Limb (tissue), 2 donors: Measurements from ENCODE around the gene NDUFA11.

ENCODE experiments used
- DNase-seq, 2 donors: peaks; one replicate each; pipeline ENCODE4 v3.0.0-alpha.2; 2016; ENCODE audit errors: extremely low spot score in 2 of 2

NDUFA11 gene

DNA sequence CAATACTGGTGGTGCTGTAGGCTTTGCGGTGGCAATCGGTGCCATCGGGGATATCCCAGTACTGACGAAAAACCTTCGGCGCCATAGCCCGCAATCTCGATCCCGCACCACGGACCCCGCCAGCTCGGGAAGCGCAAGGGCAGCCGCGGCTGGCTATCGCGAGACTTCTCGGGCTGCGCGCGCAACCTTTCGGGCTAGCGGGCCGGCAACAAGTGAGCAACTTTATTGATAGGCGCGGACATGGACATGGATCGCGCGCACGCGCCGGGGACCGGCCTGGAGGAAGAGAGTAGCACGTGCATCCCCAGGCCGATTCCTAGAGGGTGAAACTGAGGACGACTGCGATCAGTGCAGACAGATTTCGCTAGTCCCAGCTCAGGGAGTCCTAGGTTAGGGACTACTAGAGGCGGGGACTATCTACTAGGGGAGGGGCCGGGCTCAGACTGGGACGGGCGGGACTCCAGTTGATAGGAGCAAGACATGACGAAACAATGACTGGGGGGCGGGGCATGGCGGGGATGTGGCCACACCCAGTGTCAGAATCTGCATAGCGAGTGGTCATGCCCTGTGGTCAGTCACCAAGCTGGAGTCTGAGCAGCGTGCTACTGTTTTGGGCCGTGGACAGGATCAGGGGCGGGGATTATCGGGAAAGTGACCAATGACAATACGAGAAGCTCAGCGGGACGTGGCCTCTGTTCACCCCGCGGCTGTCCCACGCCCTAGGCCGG is at the start of gene NDUFA11:
Gene NDUFA11, minus strand, starts transcription at position 167 of the 728 bp plus-strand sequence. Its CDS starts 82 bp downstream, at position 85.
- peak; percentile 95 to 98 for DNase-seq

DNA sequence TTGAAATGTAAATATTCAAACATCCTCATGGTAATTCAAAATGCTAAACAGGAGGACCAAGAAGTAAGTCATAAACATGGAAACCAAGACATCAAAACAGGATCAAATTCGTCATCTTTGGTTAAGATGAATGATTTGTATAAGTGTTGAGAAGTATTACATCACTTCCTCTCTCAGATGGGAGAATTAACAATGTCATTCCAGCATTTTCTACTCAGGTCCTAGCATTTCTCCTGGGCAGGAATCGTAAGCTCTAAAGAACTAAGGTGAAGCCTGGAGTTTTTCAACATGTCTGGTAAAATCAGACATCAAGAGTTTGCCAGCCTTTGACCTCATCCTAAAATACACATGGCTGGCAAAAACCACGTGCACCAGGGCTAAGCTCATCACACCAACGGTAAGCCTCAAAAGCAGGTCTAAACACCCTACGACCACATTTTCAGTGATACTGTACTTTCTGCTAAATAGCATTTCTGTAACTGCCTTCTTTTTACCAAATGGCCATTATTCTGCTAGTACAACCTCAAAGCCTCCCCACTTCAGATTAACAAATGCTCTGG is 49.5 kb upstream of the NDUFA11 start:
- DNase-seq, result no peak

DNA sequence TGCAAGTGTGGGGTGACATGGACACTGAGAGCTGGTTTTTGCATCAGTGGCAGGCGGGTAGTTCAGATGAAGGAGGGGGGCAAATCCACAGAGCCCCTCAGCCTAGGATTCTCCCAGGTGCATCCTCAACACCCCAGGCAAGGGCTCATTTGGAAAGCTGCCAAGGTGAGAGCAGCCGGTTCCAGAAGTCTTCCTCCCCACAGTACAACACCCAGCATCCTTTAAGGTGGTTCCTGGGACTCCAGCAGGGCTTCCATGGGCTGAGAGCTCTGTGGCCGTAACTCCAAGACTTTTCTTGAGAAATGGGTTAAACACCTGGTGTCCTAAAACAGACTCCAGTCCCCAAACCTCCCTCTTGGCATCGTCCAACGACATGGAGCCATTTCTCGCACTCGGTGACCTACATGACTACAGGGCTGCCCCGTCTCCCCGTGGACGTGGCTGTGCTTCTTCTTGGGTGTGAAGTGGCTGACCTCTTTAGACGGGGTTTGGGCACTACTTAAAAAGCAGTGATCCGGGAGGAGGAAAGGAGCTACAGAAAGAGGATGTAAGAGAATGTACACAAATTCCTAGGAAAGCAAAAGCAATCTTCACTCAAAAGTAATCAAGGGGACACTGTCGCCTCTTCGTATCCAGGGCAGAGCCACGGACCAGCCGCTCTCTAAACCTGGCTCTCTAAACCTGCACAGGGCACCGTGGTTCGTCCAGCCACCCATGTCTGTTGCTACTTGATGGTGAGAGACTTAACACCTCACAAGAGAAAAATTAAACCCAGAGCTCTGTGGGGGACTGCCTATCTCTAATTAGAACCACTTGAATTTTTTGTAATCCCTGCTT is 48.8 kb upstream of the NDUFA11 start:
- DNase-seq, result no peak

DNA sequence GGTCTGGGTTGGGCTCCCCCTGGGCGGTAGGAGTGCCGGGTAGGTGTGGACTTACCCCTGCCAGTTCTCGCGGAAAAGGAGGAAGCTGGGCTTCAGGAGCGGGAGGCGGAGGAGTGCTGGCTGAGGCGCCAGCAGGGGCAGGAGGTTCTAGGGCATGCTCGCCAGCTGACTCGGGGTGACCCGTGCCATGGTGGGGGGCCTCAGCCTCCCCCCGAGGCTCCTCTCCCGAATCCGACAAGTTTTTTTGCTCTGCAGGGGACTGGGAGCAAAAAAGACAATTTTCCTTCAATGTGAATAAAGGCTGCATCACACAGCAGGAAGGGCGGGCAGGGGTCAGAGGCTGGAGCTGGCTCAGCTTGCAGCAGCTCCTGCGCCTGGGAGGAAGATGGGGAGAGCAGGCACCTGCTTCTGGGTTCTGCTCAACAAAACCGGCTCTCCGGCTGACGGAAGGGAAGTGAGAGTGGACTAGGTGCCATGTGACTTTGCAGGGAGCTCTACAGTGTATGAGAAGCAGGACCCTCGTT is 47.8 kb upstream of the NDUFA11 start:
- DNase-seq, result no peak

DNA sequence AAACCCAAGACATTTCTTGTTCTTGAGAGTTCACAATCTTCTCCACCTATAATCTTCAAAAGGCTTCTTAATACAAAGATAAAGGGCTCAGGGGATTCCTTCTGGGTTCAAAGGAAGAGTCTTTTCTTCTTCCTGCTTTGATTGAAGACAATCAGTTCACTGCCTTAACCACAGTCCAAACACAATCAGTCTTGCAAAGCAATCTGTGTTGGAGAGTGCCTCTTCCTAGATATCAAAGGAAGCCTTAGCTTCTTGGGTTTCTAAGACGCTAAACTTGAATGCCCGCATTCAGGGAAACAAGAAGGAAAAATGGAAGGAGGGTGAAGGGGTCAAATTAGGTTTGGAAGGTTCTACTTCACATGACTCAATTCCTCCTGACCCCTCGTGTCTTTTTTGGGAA is 47.2 kb upstream of the NDUFA11 start:
- DNase-seq, result no peak

DNA sequence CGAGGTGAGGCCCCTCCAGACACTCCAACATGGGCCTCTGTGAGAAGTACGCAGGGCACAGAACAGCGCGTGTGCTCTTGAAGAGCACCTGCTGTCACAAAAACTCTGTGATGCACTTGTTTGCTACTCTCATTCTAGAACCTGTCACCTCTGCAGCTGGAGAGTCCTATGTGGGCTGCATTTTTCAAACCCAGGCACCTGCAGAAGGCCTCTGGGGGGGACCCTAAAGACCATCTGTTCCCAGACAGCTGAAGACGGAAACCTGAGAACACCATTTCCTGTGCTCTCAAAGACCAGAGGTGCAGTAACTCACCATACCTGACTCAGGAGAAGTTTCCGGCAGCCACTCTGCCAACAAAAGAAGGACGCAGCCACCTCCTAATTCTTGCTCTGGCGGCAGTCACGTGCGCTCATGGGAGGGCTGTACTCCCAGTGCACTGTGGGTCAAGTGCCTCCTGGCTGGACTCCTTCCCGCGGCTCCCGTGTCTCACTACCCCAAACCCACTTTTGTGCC is 46.3 kb upstream of the NDUFA11 start:
- DNase-seq, result no peak

DNA sequence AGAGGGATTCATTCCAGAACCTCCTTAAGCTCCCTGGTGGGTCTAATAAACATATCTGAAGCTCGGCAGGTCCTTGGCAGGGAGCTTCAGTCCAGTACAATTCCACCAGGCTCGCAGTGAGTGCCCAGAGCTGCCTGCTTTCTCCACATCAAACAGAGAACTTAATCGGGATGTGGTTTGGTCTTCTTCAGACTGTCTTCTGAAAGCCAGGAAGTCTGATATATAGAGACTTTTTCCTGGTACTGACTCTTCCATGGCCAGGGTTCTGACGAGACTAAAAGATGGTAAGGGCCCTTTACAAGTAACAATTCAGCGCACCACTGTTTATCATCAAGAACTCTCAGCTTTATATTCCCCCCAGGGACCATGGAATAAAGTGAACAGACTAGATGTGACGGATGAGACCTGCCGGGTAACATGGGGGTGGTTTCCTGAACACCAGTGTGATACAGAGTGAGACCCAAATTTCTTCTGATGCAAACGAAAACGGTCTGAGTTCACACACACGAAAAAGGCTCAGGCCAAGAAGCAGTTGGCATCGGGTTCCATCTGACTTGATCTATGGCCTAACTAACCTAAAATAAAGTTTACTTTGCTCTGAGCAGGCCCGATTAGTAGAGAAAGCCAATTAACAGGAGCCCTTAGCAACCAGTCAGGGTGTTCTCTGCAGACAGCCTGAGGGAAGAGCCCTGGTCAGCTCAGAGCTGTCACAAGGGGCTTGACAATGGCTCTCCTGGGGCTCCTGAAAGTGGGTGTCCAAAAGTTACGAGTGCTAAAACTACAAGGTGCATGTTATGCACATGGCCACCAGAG is 45.4 kb upstream of the NDUFA11 start:
- DNase-seq, result no peak

DNA sequence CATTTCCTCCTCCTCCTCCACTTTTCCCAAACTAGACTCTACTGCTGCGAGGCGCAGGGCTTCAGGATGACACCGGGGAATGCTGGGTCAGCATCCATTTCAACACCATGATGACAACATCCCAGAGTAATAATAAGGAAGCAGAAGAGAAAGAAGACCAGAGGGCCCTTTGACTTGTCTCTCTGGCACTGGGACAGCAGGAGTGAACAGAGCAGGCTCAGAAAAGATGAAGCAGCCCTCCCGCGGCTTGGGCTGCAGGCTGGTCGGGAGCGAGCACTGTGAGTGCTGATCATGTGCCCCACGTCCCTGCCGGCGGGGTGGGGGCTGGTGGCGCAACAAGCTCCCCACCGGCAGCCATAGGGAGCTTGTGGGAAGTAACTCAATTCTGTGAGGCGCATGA is 43.8 kb upstream of the NDUFA11 start:
- DNase-seq, result no peak

DNA sequence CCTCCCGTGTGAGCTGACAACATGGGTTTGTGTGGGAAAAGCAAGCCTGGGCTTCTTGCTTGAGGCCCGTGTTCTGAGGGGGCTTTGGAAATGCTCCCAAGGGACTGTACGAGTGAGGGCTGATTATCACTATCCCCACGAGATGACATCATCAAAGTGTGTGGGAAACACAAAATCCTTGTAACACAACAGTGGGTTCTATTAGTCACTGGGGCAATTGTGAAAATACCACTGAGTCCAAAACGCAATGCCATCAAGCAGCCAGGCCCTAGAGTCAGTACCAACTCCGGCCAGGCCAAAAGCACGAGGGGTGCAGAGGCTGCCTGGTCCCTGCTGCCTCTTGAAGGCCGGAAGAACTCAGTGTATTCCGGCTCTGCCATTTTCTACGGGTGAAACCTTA is 40.0 kb upstream of the NDUFA11 start:
- no peak for DNase-seq

DNA sequence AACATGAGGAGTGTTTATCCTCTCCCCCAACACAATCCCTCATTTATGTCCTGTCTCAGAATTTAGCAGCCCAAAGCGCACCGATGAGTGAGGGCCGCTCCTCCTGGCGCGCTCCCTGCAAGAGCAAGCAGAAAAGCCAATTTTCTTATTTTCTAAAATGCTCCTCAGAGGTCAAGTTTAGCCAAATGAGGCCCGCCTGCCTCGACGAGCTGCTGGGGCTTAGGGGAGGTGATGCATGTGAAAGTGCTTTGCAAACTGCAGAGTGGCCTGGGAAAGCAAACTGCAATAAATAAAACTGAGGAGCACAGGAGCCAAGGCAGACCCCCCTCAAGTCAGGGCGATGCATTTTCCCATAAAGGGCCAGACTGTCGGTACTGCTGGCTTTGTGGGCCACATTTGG is 39.5 kb upstream of the NDUFA11 start:
- DNase-seq, result no peak

DNA sequence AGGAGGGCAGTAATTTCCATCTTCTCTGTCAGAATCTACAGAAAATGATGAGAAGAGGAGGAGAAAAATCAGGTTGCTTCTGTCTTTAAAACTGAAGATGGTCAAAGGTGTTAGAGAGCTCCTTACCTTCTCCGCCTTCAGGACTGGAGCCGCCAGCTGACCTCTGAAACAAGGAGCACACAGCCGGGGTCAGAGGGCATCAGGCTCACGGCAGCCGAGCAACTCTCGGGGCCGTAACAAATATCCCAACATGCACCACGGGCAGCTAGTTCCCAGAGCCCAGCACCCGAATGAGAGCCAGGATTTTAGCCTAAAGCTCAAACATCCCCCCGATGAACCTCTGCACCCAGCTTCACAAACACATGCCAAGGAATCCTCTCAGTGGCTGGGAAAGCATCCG is 38.1 kb upstream of the NDUFA11 start:
- no peak for DNase-seq

DNA sequence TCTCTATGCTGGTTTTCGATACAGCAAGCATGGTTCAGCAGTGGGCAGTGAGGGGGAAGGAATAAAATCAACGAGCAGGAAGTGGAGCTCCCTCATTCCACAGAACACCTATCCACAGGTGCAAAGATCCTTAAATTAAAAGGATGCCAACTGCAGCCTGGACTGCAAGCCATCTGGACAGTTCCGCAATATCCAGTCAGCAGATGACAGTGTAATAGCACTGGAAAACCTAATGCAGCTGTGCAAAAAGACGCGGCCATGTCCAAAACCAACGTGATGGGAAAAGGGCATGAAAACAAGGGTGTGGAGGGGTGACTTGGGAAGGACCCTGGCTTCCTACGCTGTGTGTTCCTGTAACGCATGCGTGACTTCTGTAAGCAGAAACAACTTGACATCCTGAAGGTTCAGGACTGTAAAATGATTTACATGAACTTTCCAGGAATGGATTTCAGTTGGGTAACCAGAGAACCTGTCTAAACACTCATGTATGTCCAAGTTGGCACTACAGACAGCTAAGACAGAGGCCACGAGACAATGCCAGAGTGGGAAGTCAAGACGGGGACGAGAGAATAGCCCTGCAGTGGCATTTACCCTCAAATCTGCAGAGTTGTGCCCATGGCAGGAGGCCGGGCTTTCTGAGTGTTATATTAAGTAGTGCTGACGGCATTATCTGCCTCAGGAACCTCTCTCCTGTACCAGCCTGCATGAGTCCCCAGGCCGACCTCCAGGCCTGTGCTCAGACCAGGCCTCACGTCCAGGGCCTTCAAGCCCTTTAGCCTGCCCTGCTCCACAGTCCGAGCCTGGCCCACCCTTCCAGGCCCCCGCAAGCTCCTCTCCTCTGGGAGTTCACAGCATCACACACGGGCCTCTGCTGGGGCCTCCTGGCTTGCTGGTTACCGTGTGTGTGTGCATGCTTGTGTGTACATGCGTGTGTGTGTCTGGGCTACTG is 36.9 kb upstream of the NDUFA11 start:
- DNase-seq, result no peak

DNA sequence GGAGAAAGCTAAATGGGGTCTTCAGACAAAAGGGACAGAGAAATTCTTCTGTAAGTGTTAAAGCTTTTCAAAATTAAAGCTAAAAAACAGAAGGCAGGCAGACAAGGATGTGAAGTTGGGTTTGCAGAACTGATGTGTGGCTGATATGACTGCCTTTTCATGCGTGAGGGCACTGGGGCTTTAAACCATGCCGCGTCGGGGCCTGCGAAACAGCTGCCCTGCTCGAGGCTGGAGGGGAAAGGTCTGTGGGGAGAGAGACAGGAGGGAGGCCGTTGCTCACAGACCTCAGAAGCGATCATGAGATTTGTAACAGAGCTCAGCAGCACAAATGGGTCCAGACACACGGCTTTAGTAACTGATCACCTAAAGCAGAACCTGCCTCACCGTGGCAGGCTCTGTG is 34.0 kb upstream of the NDUFA11 start:
- no peak for DNase-seq

DNA sequence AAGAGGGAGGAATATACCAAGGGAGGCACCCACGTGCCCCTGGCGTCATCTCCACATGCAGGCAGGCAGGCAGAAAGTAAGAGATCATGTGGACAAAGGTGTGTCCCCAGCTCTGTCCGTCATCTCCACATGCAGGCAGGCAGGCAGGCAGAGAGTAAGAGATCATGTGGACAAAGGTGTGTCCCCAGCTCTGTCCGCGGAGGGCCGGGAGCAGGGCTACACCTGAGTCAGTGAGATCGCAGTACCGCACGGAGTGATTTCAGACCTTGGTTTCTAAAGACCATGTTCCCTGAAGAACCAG is 32.7 kb upstream of the NDUFA11 start:
- DNase-seq, result no peak

DNA sequence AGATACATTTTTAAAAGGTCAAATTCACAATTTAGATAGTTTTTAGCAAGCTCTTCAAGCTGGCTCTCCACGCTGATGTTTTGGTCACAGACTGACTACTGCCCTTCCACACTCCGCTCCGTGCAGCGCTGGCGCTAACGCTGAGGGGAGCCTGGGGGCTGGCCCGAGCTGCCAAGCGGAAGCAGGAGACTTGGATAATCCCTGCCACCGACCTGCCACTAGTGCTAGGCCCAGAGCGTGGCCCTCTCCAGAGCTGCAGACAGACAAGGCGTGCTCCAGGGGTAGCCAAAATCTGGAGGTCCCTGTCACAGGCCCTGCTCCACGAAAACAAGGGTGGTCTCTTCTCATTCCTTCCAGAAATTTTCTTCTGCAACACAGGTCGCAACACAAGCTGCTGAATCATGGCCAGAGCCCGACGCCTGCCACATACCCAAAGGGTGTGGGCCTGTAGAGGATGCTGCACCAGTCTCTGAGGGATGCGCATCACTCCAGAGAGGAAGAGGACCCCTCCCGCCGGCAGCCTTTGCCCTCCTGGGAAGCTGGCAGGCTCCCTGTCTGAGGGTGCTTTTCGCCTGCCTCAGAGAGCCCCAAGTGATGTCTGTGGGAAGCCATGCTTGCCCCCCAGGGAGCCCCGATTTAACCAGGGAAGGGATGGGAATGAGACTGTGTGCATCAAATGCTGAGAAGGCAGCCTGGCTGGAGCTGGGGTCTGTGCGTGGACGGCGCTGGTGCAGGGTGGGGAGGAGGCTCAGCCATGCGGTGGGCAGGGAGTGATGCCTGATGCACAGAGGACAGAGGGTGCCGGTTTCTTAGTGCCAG is 32.1 kb upstream of the NDUFA11 start:
- DNase-seq, result no peak

DNA sequence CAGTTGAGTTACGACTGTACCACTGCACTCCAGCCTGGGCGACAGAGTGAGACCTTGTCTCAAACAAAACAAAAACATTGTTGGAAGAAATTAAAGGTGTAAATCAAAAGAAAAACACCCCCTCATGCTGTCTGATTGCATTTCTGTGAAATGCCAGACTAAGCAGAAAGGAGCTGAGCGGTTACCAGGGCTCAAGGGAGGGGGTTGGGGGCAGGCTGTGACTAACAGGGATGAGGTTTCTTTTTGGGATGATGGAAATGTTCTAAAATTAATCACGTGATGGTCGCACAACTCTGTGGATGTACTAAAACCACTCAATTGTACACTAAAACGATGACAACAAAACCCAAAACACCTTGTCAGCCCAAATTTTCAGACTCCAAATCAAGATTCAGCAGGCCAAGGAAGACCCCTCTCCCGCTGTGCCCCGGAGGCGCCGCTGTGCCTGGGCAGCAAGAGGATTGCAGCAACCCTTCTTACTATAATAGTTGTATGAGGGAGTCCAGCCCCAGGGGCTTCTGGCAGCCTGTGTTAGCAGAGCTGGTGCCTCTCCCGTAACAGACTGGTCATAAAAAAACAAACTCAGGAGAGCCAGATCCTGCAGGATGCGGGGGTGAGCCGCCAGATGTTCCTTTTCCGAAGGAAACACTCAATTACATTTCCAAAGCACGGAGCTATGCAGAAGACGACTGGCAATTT is 31.3 kb upstream of the NDUFA11 start:
- DNase-seq, result peak in 1 of 2 donors; percentile 49

DNA sequence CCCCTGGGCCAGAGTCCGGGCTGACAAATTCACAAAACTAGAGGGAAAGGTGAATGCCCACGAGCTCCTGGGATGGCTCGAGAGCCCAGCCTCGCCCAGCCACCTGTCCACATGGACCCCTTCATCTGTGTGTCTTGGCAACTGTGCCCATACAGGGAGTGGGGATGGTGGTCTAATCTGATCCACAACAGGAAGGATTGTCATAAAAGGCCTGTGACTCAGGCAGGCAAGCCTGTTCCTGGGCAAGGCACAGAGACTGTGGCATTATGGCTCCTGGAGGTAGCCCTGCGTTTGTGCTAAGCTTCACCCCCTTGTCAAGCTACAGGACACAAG is 30.4 kb upstream of the NDUFA11 start:
- no peak for DNase-seq

DNA sequence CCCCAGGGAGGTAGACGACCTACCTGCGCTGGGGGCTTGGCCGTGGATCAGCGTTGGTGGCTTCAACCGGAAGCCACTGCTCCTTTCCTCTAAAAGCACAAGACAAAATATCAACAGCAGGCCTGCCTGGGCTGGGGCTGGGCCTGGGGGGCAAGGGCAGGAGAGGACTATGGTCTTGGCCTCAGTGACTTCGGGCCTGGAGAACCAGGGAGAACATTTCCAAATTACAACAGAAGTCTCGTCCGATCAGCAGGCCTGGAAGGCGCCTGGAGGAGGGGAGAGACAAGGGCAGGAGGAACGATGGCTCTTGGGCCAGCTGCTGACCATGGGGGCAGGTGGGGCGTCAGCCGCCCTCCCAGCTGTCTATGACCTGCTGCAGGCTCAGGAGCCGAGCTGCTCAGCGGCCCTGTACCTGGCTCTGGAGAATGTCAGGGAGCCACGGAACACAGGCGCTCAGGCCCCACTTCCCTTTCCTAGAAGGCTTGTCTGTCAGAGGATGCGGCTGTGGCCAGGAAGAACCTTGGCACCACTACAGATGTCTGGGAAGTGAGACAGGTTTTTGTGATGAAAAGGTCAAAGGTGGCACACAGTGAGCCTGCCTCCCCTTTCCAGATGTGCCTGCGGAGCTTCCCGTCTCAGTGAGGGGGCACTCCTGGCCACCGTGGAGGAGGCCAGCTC is 29.9 kb upstream of the NDUFA11 start:
- DNase-seq, result no peak
